Endothelial cell (in vitro differentiated cells): Measurements from ENCODE around the gene CBY3. TPM values are rescaled to one million over a fixed set of nuclear protein-coding genes. Genes with fewer than 3 reads are reported as not detected.

Experiments
- DNase-seq: peaks from one replicate; pipeline ENCODE4 v3.0.0; 2021; ENCODE audit warnings: low spot score
- H3K27ac Mint-ChIP-seq: one replicate; pipeline ENCODE4 v1.8.0; 2021; ENCODE audit warnings: mixed read lengths, inconsistent platforms; ENCODE audit not compliant: unreplicated experiment
- H3K27me3 Mint-ChIP-seq: one replicate; pipeline ENCODE4 v1.8.0; 2021; ENCODE audit warnings: mild to moderate bottlenecking, moderate library complexity, mixed read lengths, inconsistent platforms; ENCODE audit not compliant: unreplicated experiment
- H3K36me3 Mint-ChIP-seq: one replicate; pipeline ENCODE4 v1.8.0; 2021; ENCODE audit warnings: mild to moderate bottlenecking, low read depth, mixed read lengths, inconsistent platforms; ENCODE audit not compliant: unreplicated experiment
- H3K4me1 Mint-ChIP-seq: one replicate; pipeline ENCODE4 v1.8.0; 2021; ENCODE audit warnings: mild to moderate bottlenecking, mixed read lengths, inconsistent platforms; ENCODE audit not compliant: unreplicated experiment
- H3K4me3 Mint-ChIP-seq: one replicate; pipeline ENCODE4 v1.8.0; 2021; ENCODE audit warnings: mild to moderate bottlenecking, mixed read lengths, inconsistent platforms; ENCODE audit not compliant: unreplicated experiment
- H3K9me3 Mint-ChIP-seq: one replicate; pipeline ENCODE4 v1.8.0; 2021; ENCODE audit warnings: mixed read lengths, inconsistent platforms; ENCODE audit not compliant: unreplicated experiment
- total RNA-seq: library from RNA; stranded (reverse); fragmentation: NEBNext Ultra II Directional; extraction: Animal tissue kit (Norgen Biotek cat#: 25700); gene quantifications from one replicate; pipeline ENCODE4 v1.2.1, GENCODE V29; 2021; ENCODE audit not compliant: unreplicated experiment
- TF ChIP-seq, protein P1 (sequence below): fragments of 200-600 bp; sonication (generic); IDR thresholded peaks from one replicate; pipeline ENCODE4 v1.5.0; 2021; ENCODE audit warnings: antibody characterized with exemption; ENCODE audit not compliant: unreplicated experiment

Gene CBY3
- total RNA-seq, 1 donor from 2014 or later: not detected

DNA sequence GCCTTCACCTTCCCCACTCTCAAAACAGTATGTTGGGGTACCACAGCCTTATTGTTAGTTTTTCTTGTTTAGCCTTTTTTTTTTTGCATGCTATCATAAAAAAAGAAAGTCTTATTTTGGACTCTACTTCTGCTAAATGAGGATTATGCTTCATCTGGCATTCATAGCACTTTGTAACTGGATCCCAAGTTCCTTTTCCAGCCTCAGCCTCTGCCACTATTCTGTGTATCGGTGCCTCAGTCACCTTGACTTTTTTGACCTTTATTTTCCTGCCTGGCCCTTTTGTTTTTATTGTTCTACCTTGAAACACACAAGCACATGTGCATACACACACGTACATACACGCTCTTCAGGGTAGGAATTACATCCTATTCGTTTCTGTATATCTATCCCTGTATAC is 43.3 kb upstream of the CBY3 start:
- no peak overlapping the region for H3K4me3 Mint-ChIP-seq
- H3K36me3 Mint-ChIP-seq: peaks cover 31% of the 10 kb centered on the region
- H3K27ac Mint-ChIP-seq: peak overlapping the region; percentile 82
- H3K4me1 Mint-ChIP-seq: peaks cover 16% of the 10 kb centered on the region
- H3K27me3 Mint-ChIP-seq: peaks cover 3% of the 10 kb centered on the region
- no peak for DNase-seq
- no peaks in the 10 kb centered on the region for H3K9me3 Mint-ChIP-seq
- TF ChIP-seq, protein P1, sequence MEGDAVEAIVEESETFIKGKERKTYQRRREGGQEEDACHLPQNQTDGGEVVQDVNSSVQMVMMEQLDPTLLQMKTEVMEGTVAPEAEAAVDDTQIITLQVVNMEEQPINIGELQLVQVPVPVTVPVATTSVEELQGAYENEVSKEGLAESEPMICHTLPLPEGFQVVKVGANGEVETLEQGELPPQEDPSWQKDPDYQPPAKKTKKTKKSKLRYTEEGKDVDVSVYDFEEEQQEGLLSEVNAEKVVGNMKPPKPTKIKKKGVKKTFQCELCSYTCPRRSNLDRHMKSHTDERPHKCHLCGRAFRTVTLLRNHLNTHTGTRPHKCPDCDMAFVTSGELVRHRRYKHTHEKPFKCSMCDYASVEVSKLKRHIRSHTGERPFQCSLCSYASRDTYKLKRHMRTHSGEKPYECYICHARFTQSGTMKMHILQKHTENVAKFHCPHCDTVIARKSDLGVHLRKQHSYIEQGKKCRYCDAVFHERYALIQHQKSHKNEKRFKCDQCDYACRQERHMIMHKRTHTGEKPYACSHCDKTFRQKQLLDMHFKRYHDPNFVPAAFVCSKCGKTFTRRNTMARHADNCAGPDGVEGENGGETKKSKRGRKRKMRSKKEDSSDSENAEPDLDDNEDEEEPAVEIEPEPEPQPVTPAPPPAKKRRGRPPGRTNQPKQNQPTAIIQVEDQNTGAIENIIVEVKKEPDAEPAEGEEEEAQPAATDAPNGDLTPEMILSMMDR: no peak

DNA sequence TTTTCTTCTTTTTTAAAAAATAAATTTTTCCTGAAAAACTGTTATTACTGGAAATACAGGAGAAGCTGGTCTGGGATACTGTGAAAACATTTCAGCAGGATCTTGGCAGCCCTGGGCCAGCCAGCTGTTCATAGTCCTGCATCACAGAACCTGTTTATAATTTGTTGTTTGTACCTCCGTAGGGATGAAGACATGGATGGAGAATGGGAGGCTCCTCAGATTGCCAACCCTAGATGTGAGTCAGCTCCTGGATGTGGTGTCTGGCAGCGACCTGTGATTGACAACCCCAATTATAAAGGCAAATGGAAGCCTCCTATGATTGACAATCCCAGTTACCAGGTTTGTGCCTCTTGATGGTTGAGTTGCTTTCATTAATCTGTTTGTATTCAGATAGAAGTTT is 39.4 kb upstream of the CBY3 start:
- peak overlapping the region; percentile 58 for H3K27ac Mint-ChIP-seq
- no peak for DNase-seq
- H3K9me3 Mint-ChIP-seq: no peaks in the 10 kb centered on the region
- peak overlapping the region; percentile 42 for H3K4me3 Mint-ChIP-seq
- H3K27me3 Mint-ChIP-seq: peaks cover 3% of the 10 kb centered on the region
- TF ChIP-seq, protein P1: no peak
- peaks cover 36% of the 10 kb centered on the region for H3K36me3 Mint-ChIP-seq
- H3K4me1 Mint-ChIP-seq: peaks cover 16% of the 10 kb centered on the region

DNA sequence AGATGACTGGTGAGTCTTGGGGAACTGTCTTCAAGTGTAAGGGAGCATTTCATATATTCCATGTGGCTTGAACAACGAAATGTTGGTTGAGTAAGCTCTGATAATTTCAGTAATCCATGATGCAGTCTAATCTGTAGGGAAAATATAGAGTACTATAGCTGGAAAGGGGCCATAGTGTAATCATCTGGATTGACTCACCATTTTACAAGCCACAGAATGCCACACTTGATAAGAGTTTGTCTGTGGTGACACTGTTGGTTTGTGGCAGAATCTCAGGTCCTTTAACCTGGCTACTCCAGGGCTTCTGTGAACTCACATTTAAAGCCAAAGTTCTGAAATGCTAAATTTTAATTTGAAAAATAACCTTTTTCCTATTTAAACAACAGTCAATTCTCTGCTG is 35.5 kb upstream of the CBY3 start:
- Mint-ChIP-seq H3K4me3 (no peak overlapping the region), H3K27me3 (no peaks in the 10 kb centered on the region), H3K36me3 (peaks cover 22% of the 10 kb centered on the region), H3K9me3 (no peaks in the 10 kb centered on the region), H3K27ac (no peak overlapping the region), H3K4me1 (no peaks in the 10 kb centered on the region)
- TF ChIP-seq, protein P1: no peak
- DNase-seq: no peak

DNA sequence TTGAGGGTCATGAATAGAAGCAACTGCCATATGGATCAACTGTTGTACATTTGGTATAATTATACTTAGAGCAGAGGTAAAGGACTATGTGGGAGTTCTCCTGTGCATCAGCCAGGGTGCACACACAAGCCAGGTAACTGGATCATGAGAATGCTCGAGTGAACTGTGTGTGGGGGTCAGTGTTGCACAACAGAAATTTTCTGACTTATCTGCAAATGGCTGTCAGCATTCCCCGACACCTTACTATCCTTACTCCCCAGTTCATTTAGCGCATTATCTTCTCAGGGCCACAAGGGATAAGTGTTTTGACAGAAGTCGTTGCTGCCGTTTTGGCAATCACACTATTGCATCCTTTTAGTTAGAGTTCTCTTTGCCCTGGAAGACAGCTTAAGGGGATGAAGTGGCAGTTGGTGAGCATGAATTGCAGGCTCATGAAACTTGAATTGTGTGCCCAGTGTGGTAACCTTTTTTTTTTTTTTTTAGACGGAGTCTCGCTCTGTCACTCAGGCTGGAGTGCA is 19.6 kb upstream of the CBY3 start:
- Mint-ChIP-seq H3K27me3 (peaks cover 5% of the 10 kb centered on the region), H3K4me3 (peak overlapping the region; percentile 99), H3K27ac (no peak overlapping the region), H3K9me3 (no peaks in the 10 kb centered on the region), H3K4me1 (peaks cover 36% of the 10 kb centered on the region), H3K36me3 (peaks cover 24% of the 10 kb centered on the region)
- TF ChIP-seq, protein P1: no peak
- no peak for DNase-seq

DNA sequence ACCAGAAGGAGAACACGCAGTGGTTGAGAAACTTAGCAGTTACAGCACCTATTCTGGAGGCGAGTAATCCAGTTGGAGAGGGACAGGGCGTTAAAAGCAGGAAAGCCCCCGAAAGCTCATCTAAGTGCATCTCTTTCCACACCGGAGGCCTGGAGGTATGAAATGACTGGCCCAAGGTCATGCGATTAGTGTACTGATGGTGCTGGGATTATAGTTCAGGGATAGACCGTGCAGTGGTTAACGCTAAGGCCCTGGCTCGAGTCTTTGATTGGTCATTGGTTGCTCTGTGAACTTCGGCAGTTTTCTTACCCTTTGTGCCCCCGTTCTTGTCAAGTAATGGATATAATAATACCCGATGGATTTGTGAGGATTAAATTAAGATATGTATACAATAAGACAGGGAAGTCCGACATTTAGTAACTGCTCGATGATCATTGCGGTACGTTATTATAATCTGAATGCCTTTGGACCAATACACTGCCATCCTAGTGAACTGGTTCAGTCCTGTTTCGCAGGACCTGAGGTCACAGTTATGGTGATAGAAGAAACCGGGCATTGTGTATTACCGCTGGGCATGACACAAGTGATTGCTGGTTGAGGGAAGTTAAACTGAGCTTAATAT is 18.9 kb upstream of the CBY3 start:
- TF ChIP-seq, protein P1: no peak

More for the DNA sequence above, 18.9 kb upstream of the CBY3 start:
- Mint-ChIP-seq H3K27me3 (peaks cover 5% of the 10 kb centered on the region), H3K4me3 (peak overlapping the region; percentile 99), H3K36me3 (peaks cover 20% of the 10 kb centered on the region), H3K4me1 (peaks cover 36% of the 10 kb centered on the region), H3K27ac (peak overlapping the region; percentile 95), H3K9me3 (no peaks in the 10 kb centered on the region)
- no peak for DNase-seq
